ENCODE measurements around the gene STBD1.

STBD1 gene

DNA sequence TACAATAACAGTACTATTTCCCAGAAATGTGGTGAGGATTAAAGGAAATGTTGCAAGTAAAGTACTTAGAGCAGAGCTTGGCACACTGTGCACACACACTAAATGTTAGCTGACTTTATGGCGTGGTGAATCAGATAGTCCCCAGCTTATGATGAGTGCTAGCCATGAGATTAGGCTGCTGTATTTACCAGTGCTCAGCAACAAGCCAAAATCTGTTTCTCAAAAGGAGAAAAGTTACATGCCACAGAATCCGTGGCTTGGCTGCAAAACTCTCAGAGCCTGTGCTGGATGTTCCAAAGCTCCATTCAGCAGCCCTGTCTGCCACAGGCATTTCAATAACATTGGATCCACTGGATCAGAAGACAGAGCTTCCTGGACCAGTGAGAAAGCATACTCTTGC is 12.8 kb upstream of the STBD1 start:
- Histone ChIP-seq H3K36me3 (ENCODE audit: control insufficient read depth, low read length) (no peaks in the 10 kb centered on the region), H3K27me3 (ENCODE audit: control insufficient read depth, low read length) (no peaks in the 10 kb centered on the region), H3K4me3 (ENCODE audit: low read length) (no peak overlapping the region), H3K4me1 (ENCODE audit: control insufficient read depth, low read length) (no peaks in the 10 kb centered on the region), H4K20me1 (ENCODE audit: control insufficient read depth, insufficient read depth, low read depth, low read length) (no peaks in the 10 kb centered on the region), H3K4me2 (ENCODE audit: low read length) (no peak overlapping the region), H3K79me2 (ENCODE audit: control insufficient read depth, low read length) (no peaks in the 10 kb centered on the region), H3K9me3 (ENCODE audit: control insufficient read depth, insufficient read depth, low read length) (no peaks in the 10 kb centered on the region; the same call in 1 of the 2 replicates), H3K27ac (ENCODE audit: low read depth, low read length) (no peak overlapping the region), H3K9me2 (replicated peaks; ENCODE audit: control insufficient read depth, low read length) (no peaks in the 10 kb centered on the region), H3F3A (ENCODE audit: control insufficient read depth, insufficient read depth) (no peaks in the 10 kb centered on the region)
- TF ChIP-seq EZH2phosphoT487 (IDR thresholded peaks at IDR 0.05; ENCODE audit: borderline replicate concordance, low read length), result no peak
- TF ChIP-seq, protein P1, sequence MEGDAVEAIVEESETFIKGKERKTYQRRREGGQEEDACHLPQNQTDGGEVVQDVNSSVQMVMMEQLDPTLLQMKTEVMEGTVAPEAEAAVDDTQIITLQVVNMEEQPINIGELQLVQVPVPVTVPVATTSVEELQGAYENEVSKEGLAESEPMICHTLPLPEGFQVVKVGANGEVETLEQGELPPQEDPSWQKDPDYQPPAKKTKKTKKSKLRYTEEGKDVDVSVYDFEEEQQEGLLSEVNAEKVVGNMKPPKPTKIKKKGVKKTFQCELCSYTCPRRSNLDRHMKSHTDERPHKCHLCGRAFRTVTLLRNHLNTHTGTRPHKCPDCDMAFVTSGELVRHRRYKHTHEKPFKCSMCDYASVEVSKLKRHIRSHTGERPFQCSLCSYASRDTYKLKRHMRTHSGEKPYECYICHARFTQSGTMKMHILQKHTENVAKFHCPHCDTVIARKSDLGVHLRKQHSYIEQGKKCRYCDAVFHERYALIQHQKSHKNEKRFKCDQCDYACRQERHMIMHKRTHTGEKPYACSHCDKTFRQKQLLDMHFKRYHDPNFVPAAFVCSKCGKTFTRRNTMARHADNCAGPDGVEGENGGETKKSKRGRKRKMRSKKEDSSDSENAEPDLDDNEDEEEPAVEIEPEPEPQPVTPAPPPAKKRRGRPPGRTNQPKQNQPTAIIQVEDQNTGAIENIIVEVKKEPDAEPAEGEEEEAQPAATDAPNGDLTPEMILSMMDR (IDR thresholded peaks at IDR 0.05; ENCODE audit: low read depth, low read length, poor library complexity, severe bottlenecking), result no peak

DNA sequence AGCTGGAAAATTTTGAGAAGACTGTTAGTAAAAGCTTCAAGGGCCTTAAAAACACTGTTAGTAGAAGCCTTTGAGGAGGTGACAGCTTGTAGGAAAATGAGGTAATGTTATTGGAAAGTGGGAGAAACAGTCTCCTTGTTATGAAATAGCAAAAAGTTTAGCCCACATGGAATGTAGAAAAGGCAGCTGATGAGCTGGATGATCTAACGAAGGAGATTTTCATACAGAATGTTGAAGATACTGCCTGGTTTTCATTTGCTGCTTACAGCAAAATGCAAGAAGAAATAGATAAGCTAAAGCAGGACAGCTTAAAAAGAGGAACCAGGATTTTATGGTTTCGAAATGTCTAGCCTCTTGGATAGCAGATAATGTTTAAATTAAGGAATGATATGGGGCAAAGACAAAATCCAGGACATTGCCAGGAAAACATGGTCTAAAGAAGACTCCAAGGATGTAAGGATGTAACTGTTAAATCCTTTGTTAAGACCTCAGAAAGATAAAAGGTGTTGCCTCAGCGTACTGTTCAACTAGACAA is 10.2 kb upstream of the STBD1 start:
- H3K4me3 ChIP-seq (ENCODE audit: low read length), result no peak overlapping the region
- H3K9me3 ChIP-seq (ENCODE audit: control insufficient read depth, insufficient read depth, low read length), result no peaks in the 10 kb centered on the region; the same call in 1 of the 2 replicates
- no peaks in the 10 kb centered on the region for H3K4me1 ChIP-seq (ENCODE audit: control insufficient read depth, low read length)
- no peaks in the 10 kb centered on the region for H4K20me1 ChIP-seq (ENCODE audit: control insufficient read depth, insufficient read depth, low read depth, low read length)
- H3K27ac ChIP-seq (ENCODE audit: low read depth, low read length), result no peak overlapping the region
- no peaks in the 10 kb centered on the region for H3K79me2 ChIP-seq (ENCODE audit: control insufficient read depth, low read length)
- H3K36me3 ChIP-seq (ENCODE audit: control insufficient read depth, low read length), result no peaks in the 10 kb centered on the region
- H3K9me2 ChIP-seq (replicated peaks; ENCODE audit: control insufficient read depth, low read length), result no peaks in the 10 kb centered on the region
- TF ChIP-seq, protein P1 (IDR thresholded peaks at IDR 0.05; ENCODE audit: low read depth, low read length, poor library complexity, severe bottlenecking), result no peak
- no peak for TF ChIP-seq EZH2phosphoT487 (IDR thresholded peaks at IDR 0.05; ENCODE audit: borderline replicate concordance, low read length)
- no peaks in the 10 kb centered on the region for H3F3A ChIP-seq (ENCODE audit: control insufficient read depth, insufficient read depth)
- H3K27me3 ChIP-seq (ENCODE audit: control insufficient read depth, low read length), result no peaks in the 10 kb centered on the region
- no peak overlapping the region for H3K4me2 ChIP-seq (ENCODE audit: low read length)

DNA sequence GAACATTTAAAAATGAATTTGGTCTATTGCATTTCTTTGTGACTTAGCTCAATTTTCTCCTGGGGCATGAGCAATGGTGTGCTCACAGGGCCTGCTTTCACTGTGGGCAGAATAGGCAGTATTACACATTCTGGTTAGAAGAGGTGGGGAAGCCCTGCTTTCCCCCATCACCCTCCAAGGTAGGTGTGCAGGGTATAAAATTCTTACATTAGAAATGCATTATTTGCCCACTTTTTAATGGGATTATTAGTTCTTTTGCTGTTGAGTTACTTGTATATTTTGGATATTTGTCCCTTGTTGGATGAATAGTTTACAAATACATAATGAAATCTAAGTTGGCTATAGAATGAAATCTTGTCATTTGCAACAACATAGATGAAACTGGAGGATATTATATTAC is 8.3 kb upstream of the STBD1 start:
- no peaks in the 10 kb centered on the region for H3K4me1 ChIP-seq (ENCODE audit: control insufficient read depth, low read length)
- H3K27me3 ChIP-seq (ENCODE audit: control insufficient read depth, low read length), result no peaks in the 10 kb centered on the region
- no peaks in the 10 kb centered on the region for H3K9me2 ChIP-seq (replicated peaks; ENCODE audit: control insufficient read depth, low read length)
- no peaks in the 10 kb centered on the region for H3K79me2 ChIP-seq (ENCODE audit: control insufficient read depth, low read length)
- no peaks in the 10 kb centered on the region for H3K36me3 ChIP-seq (ENCODE audit: control insufficient read depth, low read length)
- H3K4me3 ChIP-seq (ENCODE audit: low read length), result no peak overlapping the region
- H3K27ac ChIP-seq (ENCODE audit: low read depth, low read length), result no peak overlapping the region
- H3K4me2 ChIP-seq (ENCODE audit: low read length), result no peak overlapping the region
- no peaks in the 10 kb centered on the region for H4K20me1 ChIP-seq (ENCODE audit: control insufficient read depth, insufficient read depth, low read depth, low read length)
- H3F3A ChIP-seq (ENCODE audit: control insufficient read depth, insufficient read depth), result no peaks in the 10 kb centered on the region
- TF ChIP-seq, protein P1 (IDR thresholded peaks at IDR 0.05; ENCODE audit: low read depth, low read length, poor library complexity, severe bottlenecking), result no peak
- no peak for TF ChIP-seq EZH2phosphoT487 (IDR thresholded peaks at IDR 0.05; ENCODE audit: borderline replicate concordance, low read length)
- no peaks in the 10 kb centered on the region; the same call in 1 of the 2 replicates for H3K9me3 ChIP-seq (ENCODE audit: control insufficient read depth, insufficient read depth, low read length)

Measured in DOHH2 (cell line).